ENCODE measurements around the gene SLC35F2.

Gene SLC35F2

GRCh38 chr11:107787733-107788132 lies 70.9 kb downstream of the SLC35F2 start:
- H3K36me3 Mint-ChIP-seq (ENCODE audit: low read depth), result no peaks in the 10 kb centered on the region
- no peak overlapping the region for H3K27ac Mint-ChIP-seq
- H3K4me1 Mint-ChIP-seq, result no peaks in the 10 kb centered on the region
- no peak for TF ChIP-seq CTCF (IDR thresholded peaks at IDR 0.05; ENCODE audit: unreplicated experiment in 3 of 3)
- H3K27me3 Mint-ChIP-seq (ENCODE audit: low read depth), result peaks cover 4% of the 10 kb centered on the region
- no peak overlapping the region for H3K4me3 Mint-ChIP-seq
- no peaks in the 10 kb centered on the region for H3K9me3 Mint-ChIP-seq

GRCh38 chr11:107785401-107785800 lies 73.2 kb downstream of the SLC35F2 start:
- peaks cover 4% of the 10 kb centered on the region for H3K27me3 Mint-ChIP-seq (ENCODE audit: low read depth)
- no peak overlapping the region for H3K27ac Mint-ChIP-seq
- no peak overlapping the region for H3K4me3 Mint-ChIP-seq
- no peaks in the 10 kb centered on the region for H3K9me3 Mint-ChIP-seq
- no peaks in the 10 kb centered on the region for H3K36me3 Mint-ChIP-seq (ENCODE audit: low read depth)
- no peak for TF ChIP-seq CTCF (IDR thresholded peaks at IDR 0.05; ENCODE audit: unreplicated experiment in 3 of 3)
- no peaks in the 10 kb centered on the region for H3K4me1 Mint-ChIP-seq

- Mint-ChIP-seq H3K4me1 (peaks cover 13% of the 10 kb centered on the region), H3K36me3 (ENCODE audit: low read depth) (no peaks in the 10 kb centered on the region), H3K27ac (no peak overlapping the region), H3K9me3 (no peaks in the 10 kb centered on the region), H3K27me3 (ENCODE audit: low read depth) (peaks cover 4% of the 10 kb centered on the region), H3K4me3 (no peak overlapping the region)
- TF ChIP-seq CTCF (IDR thresholded peaks at IDR 0.05; ENCODE audit: unreplicated experiment in 3 of 3), result no peak
Observed at GRCh38 chr11:107783121-107783520, 75.5 kb downstream of the SLC35F2 start.

GRCh38 chr11:107780775-107781174 lies 77.8 kb downstream of the SLC35F2 start:
- TF ChIP-seq CTCF (IDR thresholded peaks at IDR 0.05; ENCODE audit: unreplicated experiment in 3 of 3), result peak in 1 of 3 experiments; percentile 8
- no peak overlapping the region for H3K4me3 Mint-ChIP-seq
- peak overlapping the region in 1 of 3 experiments; percentile 98 for H3K27ac Mint-ChIP-seq
- H3K27me3 Mint-ChIP-seq (ENCODE audit: low read depth), result no peaks in the 10 kb centered on the region
- peaks cover 13% of the 10 kb centered on the region for H3K4me1 Mint-ChIP-seq
- no peaks in the 10 kb centered on the region for H3K36me3 Mint-ChIP-seq (ENCODE audit: low read depth)
- H3K9me3 Mint-ChIP-seq, result no peaks in the 10 kb centered on the region

GRCh38 chr11:107780136-107780535 lies 78.5 kb downstream of the SLC35F2 start:
- Mint-ChIP-seq H3K4me3 (no peak overlapping the region), H3K4me1 (peaks cover 13% of the 10 kb centered on the region), H3K9me3 (no peaks in the 10 kb centered on the region), H3K27me3 (ENCODE audit: low read depth) (no peaks in the 10 kb centered on the region), H3K27ac (peak overlapping the region; percentile 88 to 98 (median 89)), H3K36me3 (ENCODE audit: low read depth) (no peaks in the 10 kb centered on the region)
- no peak for TF ChIP-seq CTCF (IDR thresholded peaks at IDR 0.05; ENCODE audit: unreplicated experiment in 3 of 3)

- no peak for TF ChIP-seq CTCF (IDR thresholded peaks at IDR 0.05; ENCODE audit: unreplicated experiment in 3 of 3)
- no peaks in the 10 kb centered on the region for H3K36me3 Mint-ChIP-seq (ENCODE audit: low read depth)
- peaks cover 13% of the 10 kb centered on the region for H3K4me1 Mint-ChIP-seq
- no peak overlapping the region for H3K4me3 Mint-ChIP-seq
- H3K9me3 Mint-ChIP-seq, result no peaks in the 10 kb centered on the region
- no peaks in the 10 kb centered on the region for H3K27me3 Mint-ChIP-seq (ENCODE audit: low read depth)
- peak overlapping the region; percentile 68 to 98 (median 88) for H3K27ac Mint-ChIP-seq
Observed at GRCh38 chr11:107778839-107779517, 79.6 kb downstream of the SLC35F2 start.
